ENCODE measurements around the gene LCLAT1. TPM values are rescaled to one million over a fixed set of nuclear protein-coding genes. Genes with fewer than 3 reads are reported as not detected.

The LCLAT1 gene
- total and polyA plus RNA-seq, 4 experiments from 2014 or later, result 6.1 to 24.9 (median 12.8) TPM

- Histone ChIP-seq H3K27me3 (ENCODE audit: insufficient read depth, low read length) (no peaks in the 10 kb centered on the region), H3K9me3 (ENCODE audit: control insufficient read depth in 1 of 2, low read length in 2 of 2) (no peaks in the 10 kb centered on the region), H3K27ac (ENCODE audit: low read depth, low read length) (no peak overlapping the region), H3K36me3 (ENCODE audit: insufficient read depth, low read length) (no peaks in the 10 kb centered on the region), H3K4me3 (ENCODE audit: low read length in 2 of 2) (no peak overlapping the region), H3K4me1 (ENCODE audit: insufficient read depth, low read length) (no peaks in the 10 kb centered on the region)
- Mint-ChIP-seq H3K4me1 (no peaks in the 10 kb centered on the region), H3K36me3 (no peaks in the 10 kb centered on the region), H3K27me3 (no peaks in the 10 kb centered on the region), H3K9me3 (no peaks in the 10 kb centered on the region), H3K4me3 (no peak overlapping the region), H3K27ac (no peak overlapping the region)
- CTCF ChIA-PET (ENCODE audit: partially characterized antibody), result interaction anchor here (1.0 to 1.9 kb wide), 3 partner anchors 9 to 444 kb away, joined by 3 to 7 read pairs (median 4); no protein-coding TSS in a partner anchor
- intact Hi-C loops (cut with micrococcal nuclease), result no loop called here
- no peak for DNase-seq
- POLR2A ChIA-PET (ENCODE audit: partially characterized antibody), result no interaction called here
Measured at GRCh38 chr2:30652271-30652915, 205.3 kb downstream of the LCLAT1 start.

- H3K27me3 ChIP-seq (ENCODE audit: insufficient read depth, low read length), result no peaks in the 10 kb centered on the region
- no peak overlapping the region for H3K27ac Mint-ChIP-seq
- H3K4me3 Mint-ChIP-seq, result no peak overlapping the region
- H3K36me3 Mint-ChIP-seq, result no peaks in the 10 kb centered on the region
- no peaks in the 10 kb centered on the region for H3K9me3 ChIP-seq (ENCODE audit: control insufficient read depth in 1 of 2, low read length in 2 of 2)
- H3K27ac ChIP-seq (ENCODE audit: low read depth, low read length), result no peak overlapping the region
- H3K27me3 Mint-ChIP-seq, result peaks cover 0 to 1% of the 10 kb centered on the region in 2 donors
- CTCF ChIA-PET (ENCODE audit: partially characterized antibody), result interaction anchor here (1.1 to 1.9 kb wide), 3 partner anchors 53 to 319 kb away, joined by 3 to 6 read pairs (median 4); no protein-coding TSS in a partner anchor
- H3K4me3 ChIP-seq (ENCODE audit: low read length in 2 of 2), result no peak overlapping the region
- H3K4me1 ChIP-seq (ENCODE audit: insufficient read depth, low read length), result no peaks in the 10 kb centered on the region
- no peak for DNase-seq
- H3K4me1 Mint-ChIP-seq, result no peaks in the 10 kb centered on the region
- intact Hi-C loops (cut with micrococcal nuclease), result no loop called here
- POLR2A ChIA-PET (ENCODE audit: partially characterized antibody), result no interaction called here
- no peaks in the 10 kb centered on the region for H3K9me3 Mint-ChIP-seq
- no peaks in the 10 kb centered on the region for H3K36me3 ChIP-seq (ENCODE audit: insufficient read depth, low read length)
Measured at GRCh38 chr2:30653847-30654246, 206.8 kb downstream of the LCLAT1 start.

GRCh38 chr2:30654404-30654803 lies 207.4 kb downstream of the LCLAT1 start:
- H3K4me3 ChIP-seq (ENCODE audit: low read length in 2 of 2), result no peak overlapping the region
- no peaks in the 10 kb centered on the region for H3K4me1 Mint-ChIP-seq
- CTCF ChIA-PET (ENCODE audit: partially characterized antibody), result interaction anchor here (1.1 to 1.9 kb wide), 2 partner anchors 52 to 320 kb away, joined by 3 to 4 read pairs; no protein-coding TSS in a partner anchor
- H3K36me3 ChIP-seq (ENCODE audit: insufficient read depth, low read length), result no peaks in the 10 kb centered on the region
- POLR2A ChIA-PET (ENCODE audit: partially characterized antibody), result no interaction called here
- H3K9me3 Mint-ChIP-seq, result no peaks in the 10 kb centered on the region
- H3K27ac ChIP-seq (ENCODE audit: low read depth, low read length), result no peak overlapping the region
- no peaks in the 10 kb centered on the region for H3K9me3 ChIP-seq (ENCODE audit: control insufficient read depth in 1 of 2, low read length in 2 of 2)
- intact Hi-C loops (cut with micrococcal nuclease), result no loop called here
- H3K36me3 Mint-ChIP-seq, result no peaks in the 10 kb centered on the region
- no peaks in the 10 kb centered on the region for H3K27me3 ChIP-seq (ENCODE audit: insufficient read depth, low read length)
- no peak overlapping the region for H3K27ac Mint-ChIP-seq
- peaks cover 0 to 1% of the 10 kb centered on the region in 2 donors for H3K27me3 Mint-ChIP-seq
- H3K4me3 Mint-ChIP-seq, result no peak overlapping the region
- no peak for DNase-seq
- no peaks in the 10 kb centered on the region for H3K4me1 ChIP-seq (ENCODE audit: insufficient read depth, low read length)

GRCh38 chr2:30655211-30655610 lies 208.2 kb downstream of the LCLAT1 start:
- intact Hi-C loops (cut with micrococcal nuclease), result no loop called here
- Histone ChIP-seq H3K9me3 (ENCODE audit: control insufficient read depth in 1 of 2, low read length in 2 of 2) (no peaks in the 10 kb centered on the region), H3K4me3 (ENCODE audit: low read length in 2 of 2) (no peak overlapping the region), H3K4me1 (ENCODE audit: insufficient read depth, low read length) (no peaks in the 10 kb centered on the region), H3K36me3 (ENCODE audit: insufficient read depth, low read length) (no peaks in the 10 kb centered on the region), H3K27ac (ENCODE audit: low read depth, low read length) (no peak overlapping the region), H3K27me3 (ENCODE audit: insufficient read depth, low read length) (no peaks in the 10 kb centered on the region)
- no peaks in the 10 kb centered on the region for H3K9me3 Mint-ChIP-seq
- DNase-seq, result no peak
- H3K4me1 Mint-ChIP-seq, result no peaks in the 10 kb centered on the region
- no peak overlapping the region for H3K4me3 Mint-ChIP-seq
- H3K27ac Mint-ChIP-seq, result no peak overlapping the region
- POLR2A ChIA-PET (ENCODE audit: partially characterized antibody), result interaction anchor here (1.4 kb wide), 1 partner anchor 11 kb away, joined by 5 read pairs; no protein-coding TSS in a partner anchor
- CTCF ChIA-PET (ENCODE audit: partially characterized antibody), result interaction anchor here (0.8 to 1.5 kb wide), 3 partner anchors 9 to 490 kb away, joined by 3 to 5 read pairs (median 3); no protein-coding TSS in a partner anchor
- no peaks in the 10 kb centered on the region for H3K36me3 Mint-ChIP-seq
- peaks cover 0 to 4% of the 10 kb centered on the region in 2 donors for H3K27me3 Mint-ChIP-seq

- DNase-seq, result no peak
- CTCF ChIA-PET (ENCODE audit: partially characterized antibody), result interaction anchor here (0.5 to 1.5 kb wide), 4 partner anchors 9 to 491 kb away, joined by 3 to 5 read pairs (median 3); no protein-coding TSS in a partner anchor
- no peaks in the 10 kb centered on the region for H3K36me3 Mint-ChIP-seq
- no peak overlapping the region for H3K4me3 Mint-ChIP-seq
- Histone ChIP-seq H3K4me3 (ENCODE audit: low read length in 2 of 2) (no peak overlapping the region), H3K27ac (ENCODE audit: low read depth, low read length) (no peak overlapping the region), H3K36me3 (ENCODE audit: insufficient read depth, low read length) (no peaks in the 10 kb centered on the region), H3K9me3 (ENCODE audit: control insufficient read depth in 1 of 2, low read length in 2 of 2) (no peaks in the 10 kb centered on the region), H3K4me1 (ENCODE audit: insufficient read depth, low read length) (no peaks in the 10 kb centered on the region), H3K27me3 (ENCODE audit: insufficient read depth, low read length) (no peaks in the 10 kb centered on the region)
- no peak overlapping the region for H3K27ac Mint-ChIP-seq
- H3K4me1 Mint-ChIP-seq, result no peaks in the 10 kb centered on the region
- intact Hi-C loops (cut with micrococcal nuclease), result no loop called here
- peaks cover 0 to 4% of the 10 kb centered on the region in 2 donors for H3K27me3 Mint-ChIP-seq
- POLR2A ChIA-PET (ENCODE audit: partially characterized antibody), result interaction anchor here (1.4 kb wide), 1 partner anchor 10 kb away, joined by 5 read pairs; no protein-coding TSS in a partner anchor
- H3K9me3 Mint-ChIP-seq, result no peaks in the 10 kb centered on the region
Measured at GRCh38 chr2:30655660-30656059, 208.6 kb downstream of the LCLAT1 start.

GRCh38 chr2:30656079-30656478 lies 209.0 kb downstream of the LCLAT1 start:
- Mint-ChIP-seq H3K36me3 (no peaks in the 10 kb centered on the region), H3K4me3 (no peak overlapping the region), H3K27me3 (peaks cover 0 to 4% of the 10 kb centered on the region in 2 donors), H3K9me3 (no peaks in the 10 kb centered on the region), H3K4me1 (no peaks in the 10 kb centered on the region), H3K27ac (no peak overlapping the region)
- DNase-seq, result no peak
- POLR2A ChIA-PET (ENCODE audit: partially characterized antibody), result interaction anchor here (1.4 kb wide), 1 partner anchor 10 kb away, joined by 5 read pairs; no protein-coding TSS in a partner anchor
- Histone ChIP-seq H3K27ac (ENCODE audit: low read depth, low read length) (no peak overlapping the region), H3K4me3 (ENCODE audit: low read length in 2 of 2) (no peak overlapping the region), H3K9me3 (ENCODE audit: control insufficient read depth in 1 of 2, low read length in 2 of 2) (no peaks in the 10 kb centered on the region), H3K27me3 (ENCODE audit: insufficient read depth, low read length) (no peaks in the 10 kb centered on the region), H3K36me3 (ENCODE audit: insufficient read depth, low read length) (no peaks in the 10 kb centered on the region), H3K4me1 (ENCODE audit: insufficient read depth, low read length) (no peaks in the 10 kb centered on the region)
- CTCF ChIA-PET (ENCODE audit: partially characterized antibody), result interaction anchor here (0.5 to 1.5 kb wide), 3 partner anchors 9 to 135 kb away, joined by 3 read pairs; no protein-coding TSS in a partner anchor
- intact Hi-C loops (cut with micrococcal nuclease), result no loop called here

GRCh38 chr2:30661173-30662107 lies 214.4 kb downstream of the LCLAT1 start:
- Mint-ChIP-seq H3K27ac (no peak overlapping the region), H3K9me3 (no peaks in the 10 kb centered on the region), H3K36me3 (no peaks in the 10 kb centered on the region), H3K4me3 (no peak overlapping the region), H3K27me3 (peaks cover 0 to 4% of the 10 kb centered on the region in 2 donors), H3K4me1 (no peaks in the 10 kb centered on the region)
- DNase-seq, result no peak
- Histone ChIP-seq H3K36me3 (ENCODE audit: insufficient read depth, low read length) (no peaks in the 10 kb centered on the region), H3K27ac (ENCODE audit: low read depth, low read length) (no peak overlapping the region), H3K9me3 (ENCODE audit: control insufficient read depth in 1 of 2, low read length in 2 of 2) (no peaks in the 10 kb centered on the region), H3K4me3 (ENCODE audit: low read length in 2 of 2) (no peak overlapping the region), H3K27me3 (ENCODE audit: insufficient read depth, low read length) (no peaks in the 10 kb centered on the region), H3K4me1 (ENCODE audit: insufficient read depth, low read length) (no peaks in the 10 kb centered on the region)
- POLR2A ChIA-PET (ENCODE audit: partially characterized antibody), result no interaction called here
- intact Hi-C loops (cut with micrococcal nuclease), result no loop called here
- CTCF ChIA-PET (ENCODE audit: partially characterized antibody), result interaction anchor here (1.1 to 2.2 kb wide), 4 partner anchors 10 to 452 kb away, joined by 3 to 7 read pairs (median 4); no protein-coding TSS in a partner anchor

Measured in CD4-positive, alpha-beta memory T cell (primary cell).